NCI-H146 treated with DMSO at 0.1 percent for 48 hours (cell line): ENCODE data around the gene HEPN1.

Experiments used
- DNase-seq: peaks from one replicate; lab custom pipeline; 2025; ENCODE audit not compliant: unreplicated experiment; lab: John Stamatoyannopoulos, UW

The HEPN1 gene

GRCh38 chr11:124884869-124885479 lies 34.1 kb upstream of the HEPN1 start:
- DNase-seq: no peak

DNA sequence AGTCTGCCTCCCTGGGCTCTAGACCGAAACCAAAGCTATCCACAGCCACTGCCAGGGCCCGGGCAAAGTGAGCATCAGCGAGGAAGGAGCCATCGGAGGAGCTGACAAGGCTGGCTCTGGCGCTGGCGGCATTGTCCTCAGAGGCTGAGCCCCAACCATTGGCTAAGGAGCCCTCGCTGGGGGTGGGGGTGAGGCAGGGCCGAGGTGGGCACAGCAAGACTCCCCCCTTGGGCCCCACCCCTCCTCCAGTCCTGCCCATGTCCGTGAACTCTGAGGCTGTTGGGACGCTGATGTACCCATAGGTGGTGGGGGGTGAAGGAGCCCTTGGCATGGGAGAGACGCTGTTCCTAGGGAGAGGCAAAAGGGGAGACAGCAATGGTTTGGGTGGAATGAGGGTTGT lies 32.6 kb upstream of the HEPN1 start:
- no peak for DNase-seq

GRCh38 chr11:124886978-124887666 lies 31.9 kb upstream of the HEPN1 start:
- DNase-seq: no peak

DNA sequence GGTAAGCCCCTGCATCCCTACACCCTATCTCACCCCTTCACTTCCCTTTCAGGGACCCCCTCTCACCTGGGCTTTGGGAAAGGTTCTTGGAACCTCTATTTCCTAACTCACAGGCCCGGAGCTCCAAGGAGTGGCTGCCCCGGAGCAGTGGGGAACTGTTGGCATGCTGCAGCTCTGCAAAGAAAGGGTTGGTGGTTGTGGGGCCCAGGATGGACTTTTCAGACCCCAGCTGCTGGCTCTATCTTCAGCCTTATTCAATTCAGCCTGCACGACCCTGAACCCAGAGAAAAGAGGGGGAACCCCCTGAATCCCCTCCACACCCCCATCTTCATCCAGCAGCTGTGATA lies 31.4 kb upstream of the HEPN1 start:
- DNase-seq: no peak

DNA sequence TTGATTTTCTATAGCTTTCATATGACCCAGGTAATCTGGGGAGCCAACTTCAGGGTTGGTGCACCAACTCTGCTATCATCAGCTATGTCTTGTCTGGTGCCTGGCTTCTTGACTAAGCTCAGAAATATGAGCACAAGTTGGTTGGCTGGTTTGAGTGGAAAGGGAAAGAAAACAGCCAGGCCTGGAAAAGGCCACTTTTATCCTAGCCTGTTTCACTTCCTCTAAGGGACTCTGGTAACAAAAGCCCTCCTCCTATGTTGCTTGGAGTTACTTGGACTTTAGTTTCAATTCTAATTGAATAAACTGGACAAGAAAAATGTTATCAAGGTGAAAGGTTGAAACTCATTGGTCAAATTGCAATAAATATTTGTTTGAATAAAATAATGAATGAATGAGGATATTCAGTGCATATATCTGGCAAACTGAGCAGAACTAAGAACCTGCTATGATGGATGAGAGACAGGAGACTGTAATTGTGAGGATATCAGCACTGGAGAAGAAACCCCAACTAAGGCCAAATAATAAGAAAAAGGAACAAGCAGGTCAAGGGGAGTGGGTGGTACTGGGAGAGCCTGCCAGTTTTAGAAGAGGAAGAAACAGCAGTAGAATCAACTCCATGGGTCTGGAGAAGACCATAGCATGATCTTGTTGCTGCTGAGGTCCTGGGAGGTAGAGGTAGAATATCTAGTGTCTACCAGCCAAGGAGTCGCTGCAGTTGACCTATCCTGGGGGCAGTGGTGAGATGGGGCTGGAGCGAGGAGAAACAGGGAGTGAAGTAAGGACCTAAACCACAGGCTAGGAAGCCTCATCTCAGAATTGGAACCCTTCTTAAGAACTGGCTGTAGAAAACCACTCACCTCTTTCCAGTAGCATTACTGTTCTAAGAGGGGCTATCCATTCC lies 29.6 kb upstream of the HEPN1 start:
- no peak for DNase-seq

- DNase-seq: no peak
These were observed 28.9 kb upstream of the HEPN1 start for GRCh38 chr11:124890151-124890550.

DNA sequence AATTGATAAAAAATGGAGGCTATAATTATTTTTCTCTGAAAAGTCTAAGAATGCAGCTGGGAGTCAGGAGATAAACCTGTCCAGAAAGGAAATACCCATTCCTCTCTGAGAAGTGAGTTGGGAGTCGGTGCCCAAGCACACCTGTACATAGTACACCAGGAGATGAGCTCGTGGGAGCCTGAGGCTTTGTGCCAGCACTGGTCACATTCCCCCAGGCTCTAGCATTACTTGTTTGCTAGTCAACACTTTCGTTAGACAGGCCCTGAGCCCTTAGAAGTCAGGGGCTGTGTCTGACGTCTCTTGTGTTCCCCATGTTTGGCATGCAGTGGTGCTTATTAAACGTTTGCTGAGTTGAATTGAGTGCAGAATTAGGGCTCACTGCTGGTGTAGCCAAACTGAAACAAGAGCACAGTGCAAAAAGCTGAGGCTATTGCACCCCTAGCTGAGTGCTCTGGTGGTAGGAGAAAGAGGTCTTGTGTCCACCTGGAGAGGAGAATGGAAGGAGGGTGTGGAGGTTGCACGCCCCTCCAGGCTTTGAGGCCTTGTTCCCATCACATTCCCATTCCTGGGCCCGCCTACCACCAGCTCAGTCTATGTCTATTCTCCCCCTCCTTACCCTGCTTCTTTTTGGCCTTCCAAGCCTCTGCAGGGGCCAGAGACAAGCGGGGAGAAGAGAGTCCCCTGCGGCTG lies 28.2 kb upstream of the HEPN1 start:
- no peak for DNase-seq

- no peak for DNase-seq
These were observed 27.6 kb upstream of the HEPN1 start for GRCh38 chr11:124891373-124891861.

DNA sequence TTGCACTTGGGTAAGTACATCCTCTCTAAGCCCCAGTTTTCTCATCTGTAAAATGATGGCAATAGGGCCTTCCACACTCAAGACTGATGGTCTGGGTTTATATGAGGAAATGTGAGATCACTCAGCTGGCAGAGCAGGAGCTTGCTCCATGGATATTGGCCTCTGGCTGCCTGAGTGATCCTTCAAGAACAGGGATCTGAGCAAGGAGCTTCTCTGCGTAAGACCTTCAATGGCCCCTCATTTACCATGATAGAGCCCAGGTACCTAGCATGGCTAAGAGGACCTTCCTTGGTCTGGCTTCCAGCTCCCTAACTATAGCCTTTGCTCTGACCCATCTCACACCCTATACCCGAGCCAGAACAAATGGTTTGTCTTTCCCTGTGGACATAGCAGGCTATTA lies 26.9 kb upstream of the HEPN1 start:
- no peak for DNase-seq

GRCh38 chr11:124892750-124893454 lies 26.1 kb upstream of the HEPN1 start:
- DNase-seq: no peak

DNA sequence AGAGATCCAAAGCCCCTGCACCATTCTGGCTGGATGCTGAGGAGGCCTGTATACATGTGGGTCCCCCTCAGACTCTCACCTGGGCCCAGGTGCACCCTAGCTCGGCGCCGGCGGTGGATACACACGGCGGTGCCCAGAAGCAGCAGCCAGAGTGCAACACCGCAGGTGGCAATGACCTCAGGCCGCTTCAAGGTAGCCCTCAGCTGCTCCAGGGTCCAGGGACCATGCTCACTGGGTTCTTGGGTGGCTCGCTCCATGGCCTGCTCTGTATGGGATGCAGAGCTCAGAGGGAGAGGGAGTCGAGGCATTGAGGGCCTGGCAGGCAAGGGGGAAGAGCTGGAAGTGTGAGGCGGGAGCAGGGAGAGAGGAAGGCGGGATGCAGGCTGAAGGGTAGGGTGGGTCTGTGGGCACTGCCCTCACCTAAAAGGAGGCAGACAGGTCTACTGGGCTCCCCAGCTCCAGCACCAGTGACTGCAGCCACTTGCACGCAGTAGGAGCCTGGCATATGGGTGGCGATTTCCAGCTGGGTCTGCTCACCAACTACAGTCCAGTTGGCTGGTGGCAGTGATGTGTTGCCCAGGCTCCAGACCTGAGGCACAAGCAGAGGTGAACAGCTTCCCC lies 25.2 kb upstream of the HEPN1 start:
- no peak for DNase-seq

DNA sequence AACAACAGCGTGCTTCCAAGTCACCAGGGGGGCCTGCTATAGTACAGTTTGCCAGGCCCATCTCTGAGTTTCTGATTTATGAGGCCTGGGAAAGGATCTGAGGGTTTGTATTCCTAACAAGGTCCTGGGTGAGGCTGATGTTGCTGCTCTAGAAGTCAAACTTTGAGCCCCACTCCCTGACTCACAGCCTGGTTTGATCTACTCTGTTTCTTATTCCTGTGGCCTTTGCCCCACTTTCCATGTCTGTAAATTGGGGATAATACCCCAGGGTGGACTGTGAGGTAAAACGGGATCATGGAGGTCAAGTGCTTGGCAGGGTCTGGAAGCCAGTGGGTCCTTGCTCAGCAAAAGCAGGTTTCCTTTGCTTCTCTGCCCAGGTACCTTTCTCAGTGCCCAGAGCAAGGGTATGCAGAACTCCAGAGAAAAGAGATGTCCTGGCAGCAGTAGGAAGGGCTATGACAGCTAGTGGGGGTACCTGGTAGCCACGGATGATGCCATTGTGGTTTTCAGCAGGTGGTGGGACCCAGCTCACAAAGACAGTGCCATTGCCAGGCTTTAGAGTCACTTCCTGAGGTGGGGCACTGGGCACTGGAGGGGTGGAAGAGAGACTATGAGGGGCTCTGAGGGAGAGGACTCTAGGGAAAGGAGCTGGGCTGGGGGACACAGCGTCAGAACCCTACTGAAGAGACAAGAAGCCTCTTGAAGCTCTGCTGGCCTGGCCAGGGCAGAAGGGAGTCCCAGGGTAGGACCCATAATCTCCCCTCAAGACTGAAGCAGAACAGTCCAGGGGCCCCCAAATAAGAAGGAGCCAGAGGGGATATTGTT lies 24.2 kb upstream of the HEPN1 start:
- DNase-seq: no peak

DNA sequence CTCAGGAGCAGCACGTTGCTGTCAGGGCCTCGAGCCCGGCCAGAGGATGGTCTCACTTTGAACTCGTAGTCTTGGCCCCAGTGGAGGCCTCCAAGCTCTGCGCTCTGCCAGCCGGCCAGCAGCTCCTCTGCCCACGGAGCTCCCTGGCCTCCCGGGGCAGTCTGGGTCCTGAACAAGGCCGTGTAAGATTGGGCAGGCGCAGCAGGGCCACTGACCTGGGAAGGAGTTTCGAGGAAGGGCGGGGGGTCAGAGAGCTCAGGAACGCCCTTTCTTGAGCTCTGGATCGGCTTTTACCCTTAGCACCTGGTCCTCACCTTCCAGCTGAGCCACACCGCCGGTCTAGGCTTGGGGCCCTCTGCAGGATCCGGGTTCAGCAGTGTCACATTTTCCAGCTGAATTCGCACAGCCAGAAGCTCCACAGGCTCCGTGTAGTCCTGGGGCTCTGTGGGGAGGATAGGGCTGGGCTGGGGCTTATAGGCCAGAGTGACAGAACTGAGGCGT lies 23.5 kb upstream of the HEPN1 start:
- DNase-seq: no peak

GRCh38 chr11:124896071-124896750 lies 22.8 kb upstream of the HEPN1 start:
- DNase-seq: no peak

DNA sequence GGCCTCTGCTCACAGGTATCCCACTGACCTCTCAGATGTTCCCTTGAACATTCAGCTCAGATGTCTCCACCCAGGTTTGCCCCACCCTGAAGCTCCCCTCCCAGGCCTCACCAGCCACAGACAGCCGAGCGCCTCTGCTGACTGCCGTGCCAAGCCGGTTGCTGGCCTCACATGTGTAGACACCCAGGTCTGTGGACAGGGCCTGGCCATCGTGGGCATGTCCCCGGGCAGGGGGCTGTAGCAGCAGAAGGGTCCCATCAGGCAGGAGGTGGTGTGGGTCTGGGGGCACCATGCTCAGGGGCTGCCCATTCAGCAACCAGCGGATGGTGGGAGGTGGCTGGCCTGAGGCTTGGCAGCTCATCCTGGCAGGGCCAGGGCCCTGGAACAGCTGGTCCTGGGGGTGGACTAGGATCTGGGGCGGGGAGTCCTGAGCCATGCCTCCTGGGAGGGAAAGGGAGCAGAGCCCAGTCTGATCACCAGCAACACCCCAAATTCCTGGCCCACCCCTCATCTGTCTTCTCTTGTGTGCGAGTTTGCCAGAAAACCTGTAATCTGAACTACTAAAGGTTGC lies 22.1 kb upstream of the HEPN1 start:
- DNase-seq: no peak

- no peak for DNase-seq
These were observed 21.3 kb upstream of the HEPN1 start, which contains the start of gene ROBO4 for GRCh38 chr11:124897674-124898262. ROBO4 (minus strand) TSS chr11:124897865; CDS start chr11:124897795, 70 bp downstream.

DNA sequence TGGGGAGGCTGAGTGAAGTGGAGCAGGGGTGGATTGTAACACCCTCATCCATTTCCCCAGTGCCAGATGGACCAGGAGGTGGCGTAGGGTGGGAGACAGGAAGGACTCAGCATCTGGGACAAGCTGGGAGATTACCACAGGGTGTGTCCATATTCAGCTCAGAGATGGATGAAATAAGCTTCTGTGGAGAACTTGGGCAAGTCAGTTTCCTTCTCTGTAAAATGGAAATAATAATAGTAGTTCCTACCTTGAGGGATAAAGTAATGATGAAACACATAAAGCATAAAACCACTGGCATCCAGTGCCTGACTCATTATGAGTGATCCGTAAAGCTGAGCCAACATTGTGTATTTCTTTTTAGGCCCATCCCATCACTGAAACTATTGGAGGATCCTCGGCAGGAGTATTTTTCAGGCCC lies 20.8 kb upstream of the HEPN1 start:
- no peak for DNase-seq

DNA sequence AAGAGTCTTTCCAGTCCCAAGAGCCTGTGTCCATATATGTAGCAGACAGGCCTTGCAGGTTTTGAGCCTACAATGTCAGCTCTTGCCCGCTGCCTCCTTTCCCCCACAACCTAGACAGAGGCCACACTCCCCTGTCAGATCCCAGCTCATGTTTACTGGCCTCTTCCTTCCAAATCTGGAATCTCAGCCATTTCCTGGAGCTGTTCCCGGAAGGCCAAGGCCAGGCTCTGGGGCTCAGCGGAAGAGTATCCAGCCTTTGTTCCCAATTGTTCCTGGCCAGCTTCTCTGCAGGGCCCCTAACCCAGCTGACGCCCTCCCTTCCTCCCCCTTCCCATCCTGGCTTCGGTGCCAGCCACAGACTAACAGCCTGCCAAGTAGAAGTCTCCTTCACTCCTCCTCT lies 20.3 kb upstream of the HEPN1 start:
- no peak for DNase-seq
